Stimulated activated CD8-positive, alpha-beta memory T cell treated with anti-CD3 and anti-CD28 coated beads, Interleukin-12 subunit alpha, Interleukin-12 subunit beta, amount 100 ng/mL, for 1 hour (primary cell): ENCODE measurements around the gene IFI27L1.
"Not testable (repeated sequence)": the region's sequence is repeated elsewhere in the genome, so short reads cannot be mapped to it uniquely, and the experiment has no call there.

Source experiments
- DNase-seq: peaks from one replicate; pipeline ENCODE4 v3.0.0-alpha.2; 2020; ENCODE audit warnings: low read depth

IFI27L1 gene

DNA sequence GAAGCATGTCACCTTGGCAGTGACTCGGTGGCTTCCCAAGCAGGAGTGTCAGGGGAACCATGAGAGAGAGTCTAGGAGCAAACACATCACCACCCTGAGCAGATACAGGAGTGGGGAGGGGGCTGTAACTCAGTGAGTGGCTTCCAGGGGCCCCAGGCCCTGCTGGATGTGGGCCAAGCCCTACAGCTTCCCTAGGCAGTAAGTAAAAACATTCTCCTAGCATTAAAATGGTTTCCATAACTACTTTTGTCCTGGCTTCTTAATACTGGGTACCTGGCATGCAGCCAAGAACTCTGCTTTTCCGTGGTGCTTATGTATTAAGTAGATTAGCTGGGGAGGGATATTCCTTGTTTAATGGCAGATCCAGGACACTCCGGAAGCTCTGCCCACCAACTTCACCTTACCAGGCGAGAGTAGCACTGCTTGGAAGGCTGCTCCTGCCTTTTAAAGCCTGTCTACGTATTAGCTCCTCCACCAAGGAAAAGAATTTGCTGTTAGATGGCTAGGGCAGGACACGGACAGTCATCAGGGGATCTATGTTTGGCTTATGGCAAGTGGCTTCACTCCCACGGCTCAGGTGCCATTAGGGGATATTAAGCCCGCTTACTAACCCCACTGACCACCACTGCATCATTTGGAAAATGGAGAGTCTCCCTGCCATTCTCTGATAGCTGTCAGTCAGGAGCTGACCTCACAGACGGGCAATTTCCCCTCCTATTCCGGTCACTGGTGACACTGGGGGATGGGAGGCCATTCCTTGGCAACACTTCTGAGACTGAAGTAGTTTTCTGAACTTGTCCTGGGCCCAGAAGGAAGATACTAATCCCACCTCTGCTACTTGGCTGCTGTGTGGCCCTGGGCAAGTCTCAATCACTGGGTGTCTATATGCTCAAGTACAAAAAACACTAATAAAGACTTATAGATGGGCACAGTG, 32.2 kb upstream of the IFI27L1 start:
- no peak for DNase-seq

DNA sequence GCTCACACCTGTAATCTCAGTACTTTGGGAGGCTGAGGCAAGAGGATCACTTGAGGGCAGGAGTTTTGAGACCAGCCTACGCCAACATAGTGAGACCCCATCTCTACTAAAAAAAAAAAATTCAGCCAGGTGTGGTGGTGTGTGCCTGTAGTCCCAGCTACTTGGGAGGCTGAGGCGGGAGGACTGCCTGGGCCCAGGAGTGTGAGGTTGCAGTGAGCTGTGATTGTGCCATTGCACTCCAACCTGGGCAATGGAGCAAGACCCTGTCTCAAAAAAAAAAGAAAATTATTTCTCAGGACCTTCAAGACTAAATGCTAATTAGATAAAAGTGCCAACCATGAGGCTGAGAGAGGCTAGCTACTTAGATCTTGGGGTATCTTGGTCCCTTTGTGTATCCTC, 31.5 kb upstream of the IFI27L1 start:
- DNase-seq: no peak

GRCh38 chr14:94050231-94050880, 30.8 kb upstream of the IFI27L1 start:
- DNase-seq: no peak

GRCh38 chr14:94051115-94051514, 30.0 kb upstream of the IFI27L1 start:
- DNase-seq: no peak

- no peak for DNase-seq
Observed at GRCh38 chr14:94051779-94052178, 29.3 kb upstream of the IFI27L1 start.

DNA sequence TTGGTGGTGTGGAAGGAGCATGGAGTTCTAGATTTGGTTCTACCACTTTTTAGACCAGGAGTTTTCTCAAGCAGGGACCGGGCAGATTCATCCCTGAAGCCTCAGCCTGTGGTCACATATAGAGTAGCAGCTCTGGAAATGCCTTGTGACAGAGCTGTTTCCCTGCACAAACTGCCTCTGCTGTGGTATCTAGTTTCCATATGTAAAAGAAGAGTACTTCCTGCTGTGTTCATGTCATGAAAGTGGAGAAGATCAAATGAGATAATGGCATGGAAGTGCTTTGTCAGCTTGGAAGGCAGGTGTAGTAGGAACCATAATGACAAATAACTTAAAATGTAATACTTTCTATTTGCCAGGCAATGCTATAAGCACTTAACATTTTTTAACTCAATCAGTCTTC, 28.9 kb upstream of the IFI27L1 start:
- no peak for DNase-seq

DNA sequence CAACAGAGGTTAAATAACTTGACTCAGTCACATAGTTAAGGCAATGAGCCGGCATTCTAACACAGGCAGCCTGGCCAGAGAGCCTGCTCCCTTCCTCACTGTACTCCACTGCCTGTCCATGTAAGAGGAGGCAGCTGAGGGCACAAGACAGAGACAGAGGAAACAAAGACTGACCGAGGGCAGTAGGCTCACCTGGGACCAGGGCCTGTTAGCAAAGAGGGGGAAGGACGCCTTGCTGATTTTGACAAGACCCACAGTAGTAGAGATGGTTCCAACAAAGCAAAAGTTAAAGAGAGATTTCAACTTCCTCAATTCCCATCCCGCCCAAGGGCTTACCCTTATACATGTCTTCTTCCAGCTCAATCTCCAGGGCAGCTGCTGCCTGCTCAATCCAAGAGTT, 28.4 kb upstream of the IFI27L1 start:
- no peak for DNase-seq

GRCh38 chr14:94054401-94054800, 26.7 kb upstream of the IFI27L1 start:
- no peak for DNase-seq

GRCh38 chr14:94054936-94055335, 26.2 kb upstream of the IFI27L1 start:
- DNase-seq: no peak

- DNase-seq: no peak
Observed at GRCh38 chr14:94056579-94057308, 24.4 kb upstream of the IFI27L1 start.

DNA sequence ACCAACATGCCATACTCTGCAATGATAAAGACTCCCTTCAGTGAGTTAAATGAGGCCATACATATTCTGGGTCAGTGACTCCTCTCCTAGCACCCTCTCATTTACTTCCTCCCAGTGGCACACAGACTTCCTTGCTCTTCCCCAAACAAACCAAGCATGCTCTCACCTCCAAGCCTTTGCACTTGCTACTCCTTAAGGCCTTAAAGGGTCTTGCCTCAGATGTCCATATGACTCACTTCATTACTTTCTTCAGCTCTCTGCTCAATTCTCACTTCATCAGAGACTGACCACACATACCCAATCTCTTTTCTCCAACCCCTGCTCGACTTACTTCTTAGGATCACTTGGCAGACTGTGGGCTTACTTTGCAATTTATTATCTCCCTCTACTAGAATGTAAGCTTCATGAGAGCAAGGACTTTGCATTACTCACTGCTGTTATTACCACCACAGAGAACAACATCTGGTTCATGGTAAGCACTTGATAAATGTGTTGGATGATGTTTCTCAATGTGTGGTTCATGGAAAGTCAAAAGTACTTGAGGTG, 22.9 kb upstream of the IFI27L1 start:
- DNase-seq: no peak

DNA sequence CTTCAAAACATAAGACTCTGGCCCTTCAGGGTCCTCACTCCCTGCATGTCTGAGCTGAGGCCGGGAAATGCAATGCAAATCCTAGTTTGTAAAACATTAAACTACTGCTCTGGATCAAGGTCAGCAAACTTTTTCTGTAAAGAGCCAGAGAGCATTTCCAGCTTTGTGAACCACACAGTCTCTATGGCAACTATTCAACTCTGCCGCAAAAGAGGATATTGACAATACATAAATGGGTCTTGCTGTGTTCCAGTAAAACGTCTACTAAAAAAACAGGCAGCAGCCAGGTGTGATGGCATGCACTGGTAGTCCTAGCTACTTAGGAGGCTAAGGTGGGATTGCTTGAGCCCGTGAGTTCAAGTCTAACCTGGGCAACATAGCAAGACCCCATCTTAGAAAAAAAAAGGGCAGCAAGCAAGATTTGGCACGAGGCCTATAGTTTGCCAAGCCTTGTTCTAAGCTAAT, 22.4 kb upstream of the IFI27L1 start:
- DNase-seq: no peak

- no peak for DNase-seq
Observed at GRCh38 chr14:94059998-94060397, 21.1 kb upstream of the IFI27L1 start.

DNA sequence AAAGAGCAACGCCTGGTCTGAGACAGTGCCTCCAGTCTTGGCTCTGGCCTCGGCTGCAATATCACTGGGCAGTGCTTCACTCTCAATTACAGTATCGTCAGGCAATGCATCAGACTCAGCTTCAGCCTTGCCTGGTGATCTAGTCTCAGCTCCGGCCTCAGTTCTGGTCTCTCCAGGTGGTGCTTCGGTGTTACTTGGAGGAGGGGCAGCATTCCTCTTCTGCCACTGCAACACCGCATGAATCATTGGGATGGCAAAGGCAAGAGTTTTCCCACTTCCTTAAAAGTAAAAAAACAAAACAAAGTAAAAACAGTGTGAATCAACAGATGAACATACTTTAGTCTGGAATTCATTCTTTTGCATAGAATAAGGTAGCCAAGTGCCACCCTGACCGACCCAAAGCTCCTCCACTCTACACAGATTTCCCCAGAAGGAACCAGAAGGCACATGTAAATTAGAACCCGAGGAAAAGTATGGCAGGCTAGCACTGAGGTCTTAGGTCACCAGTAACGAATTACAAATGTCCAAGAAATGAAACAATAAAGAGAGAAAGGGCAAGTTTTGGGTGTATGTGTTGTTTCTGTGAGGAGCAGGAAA, 18.7 kb upstream of the IFI27L1 start:
- no peak for DNase-seq

GRCh38 chr14:94066089-94066676, 14.9 kb upstream of the IFI27L1 start:
- no peak for DNase-seq

GRCh38 chr14:94072076-94072475, 9.0 kb upstream of the IFI27L1 start:
- DNase-seq: not testable (repeated sequence)

DNA sequence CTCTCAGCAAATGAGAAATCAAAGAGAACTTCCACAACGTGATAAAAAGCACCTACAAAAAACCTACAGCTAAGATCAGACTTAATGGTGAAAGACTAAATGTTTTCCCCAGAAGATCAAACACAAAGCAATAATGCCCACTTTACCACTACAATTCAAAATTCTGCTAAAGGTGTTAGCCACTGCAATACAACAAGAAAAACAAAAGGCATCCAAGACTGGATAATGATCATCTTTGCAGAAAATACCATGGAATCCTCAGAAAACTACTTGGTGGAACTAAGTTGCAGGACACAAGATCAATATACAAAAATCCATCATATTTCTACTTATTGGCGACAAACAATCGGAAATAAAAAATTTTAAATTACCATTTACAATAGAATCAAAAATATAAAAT, 6.6 kb upstream of the IFI27L1 start:
- no peak for DNase-seq

DNA sequence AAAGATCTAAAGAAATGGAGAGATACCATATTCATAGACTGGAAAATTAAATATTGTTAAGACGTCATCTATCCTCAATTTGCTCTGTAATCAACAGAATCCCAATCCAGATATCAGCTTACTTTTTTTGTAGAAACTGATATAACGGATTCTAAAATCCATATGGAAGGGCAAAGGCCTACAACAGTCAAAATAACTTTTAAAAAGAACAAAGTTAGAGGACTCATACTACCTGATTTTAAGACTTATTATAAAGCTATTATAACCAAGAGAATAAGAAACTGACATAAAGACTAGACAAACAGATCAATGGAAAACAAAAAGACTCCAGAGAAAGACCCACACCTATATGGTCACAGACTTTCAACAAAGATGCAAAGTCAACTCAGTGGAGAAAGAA, 6.1 kb upstream of the IFI27L1 start:
- no peak for DNase-seq

DNA sequence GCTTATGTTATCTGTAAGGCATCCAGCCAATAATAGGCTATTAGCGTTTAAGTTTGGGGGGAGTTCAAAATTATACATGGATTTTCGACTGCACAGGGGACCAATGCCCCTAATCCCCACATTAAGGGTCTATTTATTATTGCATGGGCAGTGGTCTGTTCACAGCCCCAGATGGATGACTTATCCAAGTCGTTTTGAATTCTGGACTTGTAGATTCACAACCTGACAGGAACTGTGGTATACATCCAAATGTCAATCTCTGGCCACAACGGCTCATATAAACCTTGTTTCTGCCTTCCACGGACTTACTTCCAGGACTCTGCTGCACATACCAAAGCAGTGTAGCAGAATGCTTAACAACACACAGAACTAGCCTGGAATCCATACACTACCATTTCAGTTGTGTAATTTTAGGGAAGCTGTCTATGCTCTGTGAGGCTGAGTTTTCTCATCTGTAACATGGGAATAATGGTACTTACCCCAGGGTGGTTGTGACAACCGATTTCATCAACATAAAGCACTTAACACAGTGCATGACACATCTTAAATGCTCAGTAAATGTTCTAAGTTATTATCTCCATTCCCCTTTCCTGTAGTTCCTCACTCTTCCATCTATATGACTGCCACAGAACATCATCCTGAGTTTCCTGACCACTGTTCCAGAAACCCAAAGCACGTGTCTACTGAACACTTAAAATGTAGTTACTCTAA, 3.8 kb upstream of the IFI27L1 start:
- DNase-seq: no peak

GRCh38 chr14:94077823-94078222, 3.3 kb upstream of the IFI27L1 start:
- no peak for DNase-seq
